ENCODE results near the gene TAS2R20. TPM values are rescaled to one million over a fixed set of nuclear protein-coding genes. Genes with fewer than 3 reads are reported as not detected.

The TAS2R20 gene
- total and polyA plus RNA-seq, 2 donors (not counting 3 experiments of a cell fraction or from before 2014, with no cell fraction given), result 0.48 to 3.3 TPM

GRCh38 chr12:11026118-11026517, 28.0 kb upstream of the TAS2R20 start:
- ChIA-PET POLR2A (no interaction called here), CTCF (interaction anchor here (1.2 to 1.3 kb wide), 2 partner anchors 57 to 255 kb away, joined by 3 to 4 read pairs; no protein-coding TSS in a partner anchor)
- FAIRE-seq (no peak), DNase-seq (ENCODE audit: low read depth, low spot score) (no peak)
- BruUV-seq (replicated peaks), result no TSS peak
- Histone ChIP-seq H3K79me2 (ENCODE audit: control insufficient read depth, insufficient read depth, low read length) (no peaks in the 10 kb centered on the region), H2AFZ (ENCODE audit: low read depth, low read length) (no peak overlapping the region), H3K9ac (replicated peaks; ENCODE audit: extremely low read depth, insufficient read depth, low read length) (no peak overlapping the region), H3K27ac (ENCODE audit: insufficient read depth, low read depth, low read length) (no peak overlapping the region), H3K36me3 (ENCODE audit: control insufficient read depth in 2 of 2, extremely low read depth in 1 of 2, insufficient read depth in 2 of 2, low read length in 2 of 2) (no peaks in the 10 kb centered on the region), H3K4me3 (replicated peaks in 1 of 3; ENCODE audit: insufficient read depth in 1 of 3, low read depth in 1 of 3, low read length in 3 of 3) (no peak overlapping the region), H3K27me3 (ENCODE audit: control insufficient read depth in 2 of 2, insufficient read depth in 2 of 2, low read length in 2 of 2) (no peaks in the 10 kb centered on the region), H4K20me1 (replicated peaks; ENCODE audit: control insufficient read depth, extremely low read depth, insufficient read depth, low read length) (no peaks in the 10 kb centered on the region), H3K9me1 (replicated peaks; ENCODE audit: control insufficient read depth, extremely low read depth, insufficient read depth, low read length) (no peaks in the 10 kb centered on the region), H3K4me1 (ENCODE audit: control insufficient read depth, extremely low read depth, insufficient read depth, low read length) (no peaks in the 10 kb centered on the region), H3K4me2 (ENCODE audit: insufficient read depth, low read length) (no peak overlapping the region), H3K9me3 (replicated peaks; ENCODE audit: control insufficient read depth, insufficient read depth, low read length) (no peaks in the 10 kb centered on the region)
- intact Hi-C loops (cut with micrococcal nuclease), result no loop called here
- dilution Hi-C loops (cut with MboI; ENCODE audit: extremely low pct_ligation_motif_present, low sequenced_read_pairs), result no loop called here
- no peak for TF ChIP-seq JUN (IDR thresholded peaks at IDR 0.05; ENCODE audit: borderline replicate concordance, insufficient read depth, insufficient read length, low read depth)
- TF ChIP-seq CTCF (IDR thresholded peaks at IDR 0.05; ENCODE audit: extremely low read depth in 1 of 2, insufficient read depth in 1 of 2, low read depth in 1 of 2, low read length in 2 of 2), result peak in 1 of 2 donors; percentile 12

- Histone ChIP-seq H3K27ac (ENCODE audit: insufficient read depth, low read depth, low read length) (no peak overlapping the region), H2AFZ (ENCODE audit: low read depth, low read length) (no peak overlapping the region), H3K27me3 (ENCODE audit: control insufficient read depth in 2 of 2, insufficient read depth in 2 of 2, low read length in 2 of 2) (no peaks in the 10 kb centered on the region), H3K79me2 (ENCODE audit: control insufficient read depth, insufficient read depth, low read length) (no peaks in the 10 kb centered on the region), H4K20me1 (replicated peaks; ENCODE audit: control insufficient read depth, extremely low read depth, insufficient read depth, low read length) (no peaks in the 10 kb centered on the region), H3K4me3 (replicated peaks in 1 of 3; ENCODE audit: insufficient read depth in 1 of 3, low read depth in 1 of 3, low read length in 3 of 3) (no peak overlapping the region), H3K36me3 (ENCODE audit: control insufficient read depth in 2 of 2, extremely low read depth in 1 of 2, insufficient read depth in 2 of 2, low read length in 2 of 2) (no peaks in the 10 kb centered on the region), H3K9ac (replicated peaks; ENCODE audit: extremely low read depth, insufficient read depth, low read length) (no peak overlapping the region), H3K4me1 (ENCODE audit: control insufficient read depth, extremely low read depth, insufficient read depth, low read length) (no peaks in the 10 kb centered on the region), H3K9me1 (replicated peaks; ENCODE audit: control insufficient read depth, extremely low read depth, insufficient read depth, low read length) (no peaks in the 10 kb centered on the region), H3K4me2 (ENCODE audit: insufficient read depth, low read length) (no peak overlapping the region), H3K9me3 (replicated peaks; ENCODE audit: control insufficient read depth, insufficient read depth, low read length) (no peaks in the 10 kb centered on the region)
- dilution Hi-C loops (cut with MboI; ENCODE audit: extremely low pct_ligation_motif_present, low sequenced_read_pairs) (no loop called here), intact Hi-C loops (cut with micrococcal nuclease) (no loop called here)
- FAIRE-seq (no peak), DNase-seq (ENCODE audit: low read depth, low spot score) (no peak)
- ChIA-PET CTCF (no interaction called here), POLR2A (no interaction called here)
- BruUV-seq (replicated peaks), result no TSS peak
- no peak for TF ChIP-seq GATA2 (IDR thresholded peaks at IDR 0.05; ENCODE audit: insufficient read depth, insufficient read length, low read depth, low read length)
- TF ChIP-seq JUN (IDR thresholded peaks at IDR 0.05; ENCODE audit: borderline replicate concordance, insufficient read depth, insufficient read length, low read depth), result no peak
- no peak for TF ChIP-seq EZH2 (IDR thresholded peaks at IDR 0.05; ENCODE audit: borderline replicate concordance, low read depth, low read length, severe bottlenecking)
- TF ChIP-seq CTCF (IDR thresholded peaks at IDR 0.05; ENCODE audit: extremely low read depth in 1 of 2, insufficient read depth in 1 of 2, low read depth in 1 of 2, low read length in 2 of 2), result no peak
- no peak for TF ChIP-seq MAX (IDR thresholded peaks at IDR 0.05; ENCODE audit: insufficient read depth, insufficient read length)
- no peak for TF ChIP-seq MYC (IDR thresholded peaks at IDR 0.05; ENCODE audit: low read depth, low read length)
Observed at GRCh38 chr12:11023387-11023786, 25.3 kb upstream of the TAS2R20 start.

Data from endothelial cell of umbilical vein (primary cell).